ENCODE results near the gene C17orf75. TPM values are rescaled to one million over a fixed set of nuclear protein-coding genes. Genes with fewer than 3 reads are reported as not detected.
"Not testable (repeated sequence)": the region's sequence is repeated elsewhere in the genome, so short reads cannot be mapped to it uniquely, and the experiment has no call there.

Gene C17orf75, protein sequence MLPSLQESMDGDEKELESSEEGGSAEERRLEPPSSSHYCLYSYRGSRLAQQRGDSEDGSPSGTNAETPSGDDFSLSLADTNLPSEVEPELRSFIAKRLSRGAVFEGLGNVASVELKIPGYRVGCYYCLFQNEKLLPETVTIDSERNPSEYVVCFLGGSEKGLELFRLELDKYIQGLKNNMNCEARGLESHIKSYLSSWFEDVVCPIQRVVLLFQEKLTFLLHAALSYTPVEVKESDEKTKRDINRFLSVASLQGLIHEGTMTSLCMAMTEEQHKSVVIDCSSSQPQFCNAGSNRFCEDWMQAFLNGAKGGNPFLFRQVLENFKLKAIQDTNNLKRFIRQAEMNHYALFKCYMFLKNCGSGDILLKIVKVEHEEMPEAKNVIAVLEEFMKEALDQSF
- total RNA-seq (10 to 100 TPM; 25.6 to 28.0 TPM), polyA plus RNA-seq (10 to 100 TPM in 1 of 3 donors, 1 to 10 TPM in 2; 8.4 to 12.3 (median 9.8) TPM), total RNA-seq (11.3 to 35.5 (median 22.5) reads per million in 6 experiments)

DNA sequence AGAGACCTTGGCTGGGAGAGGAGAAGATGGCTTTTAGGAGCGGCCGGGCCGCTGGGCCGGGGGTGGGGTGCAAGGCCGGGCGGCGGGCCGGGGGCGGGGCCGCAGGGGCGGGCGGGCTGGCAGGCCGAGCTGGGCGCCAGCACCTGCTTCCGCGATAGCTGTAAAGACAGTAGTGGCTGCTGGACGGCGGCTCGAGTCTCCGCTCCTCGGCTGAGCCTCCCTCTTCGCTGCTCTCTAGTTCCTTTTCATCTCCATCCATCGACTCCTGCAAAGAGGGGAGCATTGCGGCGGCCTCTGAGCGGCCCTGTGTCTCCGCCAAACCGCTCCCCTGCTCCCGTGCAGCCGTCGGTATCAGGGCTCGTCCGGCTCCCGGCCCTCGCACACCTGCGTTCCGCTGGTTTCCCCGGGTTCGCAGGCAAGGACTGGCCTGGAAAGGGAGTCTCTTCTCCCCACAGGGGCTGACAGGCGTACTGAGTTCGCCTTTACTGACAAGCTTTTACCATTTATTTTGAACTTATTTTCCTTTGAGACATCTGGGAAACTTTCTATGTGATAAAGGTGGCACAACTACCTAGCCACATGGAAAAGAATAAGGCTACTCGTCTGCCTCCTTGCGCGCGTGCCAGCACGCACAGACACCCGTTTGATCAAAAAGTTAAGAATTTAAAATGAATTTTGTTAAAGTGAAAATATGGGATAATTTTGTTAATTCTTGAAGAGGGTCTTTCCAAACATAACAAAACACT is at the start of gene C17orf75:
Gene C17orf75 (minus strand): TSS at position 317 of the 746 bp plus-strand sequence. CDS start 34 bp downstream, at position 283.
- peak within 1 kb of the TSS; percentile 89 to 98 (median 96) for H3K27ac Mint-ChIP-seq
- H3K4me1 Mint-ChIP-seq: peaks cover 12 to 27% (median 20%) of the 10 kb centered on the region in 4 donors
- peaks cover 0 to 27% (median 3%) of the 10 kb centered on the region in 3 donors for H3K36me3 Mint-ChIP-seq
- POLR2A ChIA-PET: interaction anchor here (0.8 to 2.2 kb wide), 5 partner anchors 8 to 441 kb away, joined by 3 to 28 read pairs (median 4); partner anchors contain the start of genes PSMD11, UTP6 and ZNF207
- DNase-seq (peak; percentile 52 to 80 (median 76)), ATAC-seq (peak; percentile 87 to 93)
- H3K4me3 Mint-ChIP-seq: peak within 1 kb of the TSS; percentile 88 to 98 (median 96)
- H3K27me3 Mint-ChIP-seq: no peaks in the 10 kb centered on the region
- H3K9me3 Mint-ChIP-seq: no peaks in the 10 kb centered on the region

- H3K9me3 Mint-ChIP-seq: no peaks in the 10 kb centered on the region
- peak overlapping the region in 1 of 10 donors; percentile 14 for H3K4me3 Mint-ChIP-seq
- POLR2A ChIA-PET: no interaction called here
- H3K27ac Mint-ChIP-seq: peak overlapping the region in 2 of 10 donors; percentile 33 to 34
- no peak for DNase-seq
- ATAC-seq: no peak
- no peaks in the 10 kb centered on the region for H3K27me3 Mint-ChIP-seq
- peaks cover 0 to 3% (median 0%) of the 10 kb centered on the region in 3 donors for H3K36me3 Mint-ChIP-seq
- H3K4me1 Mint-ChIP-seq: peaks cover 0 to 9% (median 5%) of the 10 kb centered on the region in 4 donors
Observed at GRCh38 chr17:32388613-32389459, 46.9 kb upstream of the C17orf75 start.

DNA sequence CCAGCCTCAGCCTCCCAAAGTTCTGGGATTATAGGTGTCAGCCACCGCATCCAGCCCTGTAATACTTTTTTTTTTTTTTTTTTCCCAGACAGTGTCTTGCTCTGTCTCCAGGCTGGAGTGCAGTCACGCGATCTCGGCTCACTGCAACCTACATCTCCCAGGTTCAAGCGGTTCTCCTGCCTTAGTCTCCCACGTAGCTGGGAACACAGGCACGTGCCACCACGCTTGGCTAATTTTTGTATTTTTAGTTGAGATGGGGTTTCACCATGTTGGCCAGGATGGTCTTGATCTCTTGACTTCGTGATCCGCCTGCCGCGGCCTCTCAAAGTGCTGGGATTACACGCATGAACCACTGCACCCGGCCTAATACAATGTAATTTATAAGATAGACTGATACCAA is 46.2 kb upstream of the C17orf75 start:
- H3K27me3 Mint-ChIP-seq, POLR2A ChIA-PET, DNase-seq, H3K27ac Mint-ChIP-seq, H3K4me1 Mint-ChIP-seq, H3K36me3 Mint-ChIP-seq, H3K9me3 Mint-ChIP-seq, ATAC-seq, H3K4me3 Mint-ChIP-seq: not testable (repeated sequence)

- ATAC-seq (no peak), DNase-seq (no peak)
- Mint-ChIP-seq H3K4me3 (no peak overlapping the region), H3K36me3 (peaks cover 0 to 16% (median 4%) of the 10 kb centered on the region in 3 donors), H3K9me3 (peaks cover 0 to 9% (median 0%) of the 10 kb centered on the region in 9 donors), H3K27ac (peak overlapping the region in 4 of 10 donors; percentile 11 to 73 (median 20)), H3K27me3 (no peaks in the 10 kb centered on the region), H3K4me1 (peaks cover 0 to 8% (median 5%) of the 10 kb centered on the region in 4 donors)
- POLR2A ChIA-PET: no interaction called here
Observed at GRCh38 chr17:32386844-32387243, 44.9 kb upstream of the C17orf75 start.

GRCh38 chr17:32385971-32386370 is 44.0 kb upstream of the C17orf75 start:
- no peak for ATAC-seq
- no peak overlapping the region for H3K4me3 Mint-ChIP-seq
- POLR2A ChIA-PET: no interaction called here
- peaks cover 0 to 8% (median 5%) of the 10 kb centered on the region in 4 donors for H3K4me1 Mint-ChIP-seq
- peak overlapping the region in 2 of 10 donors; percentile 15 for H3K27ac Mint-ChIP-seq
- H3K27me3 Mint-ChIP-seq: no peaks in the 10 kb centered on the region
- H3K9me3 Mint-ChIP-seq: peaks cover 0 to 9% (median 0%) of the 10 kb centered on the region in 9 donors
- peaks cover 0 to 24% (median 6%) of the 10 kb centered on the region in 3 donors for H3K36me3 Mint-ChIP-seq
- DNase-seq: no peak

DNA sequence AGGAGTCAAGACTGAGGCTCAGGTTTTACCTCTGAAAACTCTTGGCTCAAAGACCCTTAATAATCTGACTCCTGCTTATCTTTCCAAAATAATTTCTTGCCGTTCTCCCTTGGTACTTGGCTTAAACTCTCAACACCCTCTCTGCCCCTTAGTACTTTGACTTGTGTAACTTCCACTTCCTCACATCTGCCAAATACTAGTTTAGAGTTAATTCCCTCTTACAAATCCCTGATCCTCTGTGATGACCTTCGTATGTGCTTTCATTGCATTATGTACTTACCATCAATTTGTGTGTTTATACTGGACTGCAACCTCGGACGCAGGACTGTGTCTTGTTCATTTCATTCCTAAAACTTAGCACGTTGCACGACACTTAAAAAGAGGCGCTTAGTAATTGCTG is 43.1 kb upstream of the C17orf75 start:
- Mint-ChIP-seq H3K4me1 (peaks cover 0 to 8% (median 5%) of the 10 kb centered on the region in 4 donors), H3K9me3 (peaks cover 0 to 9% (median 0%) of the 10 kb centered on the region in 9 donors), H3K4me3 (no peak overlapping the region), H3K27ac (peak overlapping the region in 4 of 10 donors; percentile 13 to 82 (median 48)), H3K27me3 (no peaks in the 10 kb centered on the region), H3K36me3 (peaks cover 0 to 33% (median 6%) of the 10 kb centered on the region in 3 donors)
- ATAC-seq (no peak), DNase-seq (no peak)
- POLR2A ChIA-PET: no interaction called here

DNA sequence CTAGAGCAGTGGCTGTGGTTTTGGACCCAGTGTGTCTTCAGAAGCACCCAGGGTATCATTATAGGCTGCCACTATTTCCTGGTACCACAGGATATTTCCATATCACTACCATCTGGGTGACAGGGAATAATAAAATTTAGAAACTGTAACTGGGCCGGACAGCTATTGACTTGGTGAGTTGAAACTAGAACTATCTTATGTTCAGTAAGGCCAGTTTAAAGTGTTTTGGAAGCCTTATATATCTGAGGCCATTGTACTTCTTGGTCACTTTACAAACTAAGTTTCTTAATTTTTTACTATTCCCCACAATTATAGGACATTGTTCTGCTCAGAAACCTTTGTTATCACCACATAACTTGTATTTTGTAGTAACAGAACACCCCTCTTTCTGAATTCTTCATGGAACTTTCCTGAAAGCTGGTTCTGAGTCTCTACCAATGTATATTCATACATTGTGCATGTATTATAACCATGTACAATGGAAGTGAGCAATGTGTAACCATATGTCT is 42.0 kb upstream of the C17orf75 start:
- Mint-ChIP-seq H3K4me3 (no peak overlapping the region), H3K36me3 (peaks cover 0 to 39% (median 8%) of the 10 kb centered on the region in 3 donors), H3K4me1 (peaks cover 0 to 6% (median 5%) of the 10 kb centered on the region in 4 donors), H3K9me3 (peaks cover 0 to 9% (median 0%) of the 10 kb centered on the region in 9 donors), H3K27ac (peak overlapping the region in 4 of 10 donors; percentile 6 to 72 (median 8)), H3K27me3 (no peaks in the 10 kb centered on the region)
- POLR2A ChIA-PET: no interaction called here
- DNase-seq: no peak
- peak in 1 of 2 donors; percentile 6 for ATAC-seq

- POLR2A ChIA-PET: no interaction called here
- DNase-seq (no peak), ATAC-seq (no peak)
- H3K9me3 Mint-ChIP-seq: peaks cover 0 to 9% (median 0%) of the 10 kb centered on the region in 9 donors
- H3K4me1 Mint-ChIP-seq: peaks cover 0 to 6% (median 5%) of the 10 kb centered on the region in 4 donors
- peak overlapping the region in 5 of 10 donors; percentile 7 to 82 (median 37) for H3K27ac Mint-ChIP-seq
- no peak overlapping the region for H3K4me3 Mint-ChIP-seq
- peaks cover 0 to 51% (median 13%) of the 10 kb centered on the region in 3 donors for H3K36me3 Mint-ChIP-seq
- no peaks in the 10 kb centered on the region for H3K27me3 Mint-ChIP-seq
Observed at GRCh38 chr17:32382526-32383223, 40.7 kb upstream of the C17orf75 start.

DNA sequence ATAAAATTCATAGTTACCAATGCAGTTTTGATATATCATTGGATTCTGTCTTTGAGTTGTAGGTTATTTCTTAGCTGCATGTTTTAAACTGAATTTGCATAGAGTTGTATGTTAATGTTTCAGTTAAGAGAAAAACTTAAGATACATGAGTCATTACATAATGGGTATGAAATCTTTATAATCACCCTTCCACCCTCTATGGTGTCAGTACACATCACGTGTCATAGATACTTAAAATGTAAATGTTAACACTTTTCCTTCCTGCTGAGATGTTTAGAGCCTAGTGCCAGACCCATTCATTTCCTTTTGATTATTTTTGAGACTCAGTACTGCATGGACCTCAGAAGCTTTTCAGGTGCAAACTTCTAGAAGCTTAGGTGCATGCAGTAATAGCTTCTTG is 28.5 kb upstream of the C17orf75 start:
- ATAC-seq: no peak
- H3K27ac Mint-ChIP-seq: peak overlapping the region in 1 of 10 donors; percentile 12
- peaks cover 6 to 33% (median 20%) of the 10 kb centered on the region in 4 donors for H3K4me1 Mint-ChIP-seq
- no peak for DNase-seq
- H3K27me3 Mint-ChIP-seq: no peaks in the 10 kb centered on the region
- H3K36me3 Mint-ChIP-seq: peaks cover 0 to 95% (median 7%) of the 10 kb centered on the region in 3 donors
- no peak overlapping the region for H3K4me3 Mint-ChIP-seq
- no peaks in the 10 kb centered on the region for H3K9me3 Mint-ChIP-seq
- POLR2A ChIA-PET: interaction anchor here (0.6 to 1.0 kb wide), 3 partner anchors 20 to 65 kb away, joined by 3 read pairs; partner anchors contain the start of gene C17orf75

DNA sequence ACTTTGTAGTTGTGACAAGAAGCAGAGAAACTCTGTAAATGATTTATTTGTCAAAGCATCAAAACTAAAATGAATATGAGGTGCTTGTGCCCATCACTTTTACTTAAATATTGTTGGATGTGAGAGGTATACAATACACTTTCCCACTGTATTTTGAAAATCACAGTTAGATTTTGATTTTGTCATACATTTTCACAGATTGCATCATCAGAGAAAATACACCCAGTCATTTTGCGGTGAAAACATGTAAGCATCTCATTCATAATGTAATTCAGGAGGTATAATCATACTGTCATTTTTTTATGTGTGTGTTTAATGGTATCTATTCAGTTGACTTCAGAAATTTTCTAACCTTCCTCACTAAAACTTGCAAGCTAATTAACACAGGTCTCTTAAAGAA is 19.3 kb upstream of the C17orf75 start:
- POLR2A ChIA-PET: no interaction called here
- no peak for ATAC-seq
- H3K27ac Mint-ChIP-seq: no peak overlapping the region
- H3K27me3 Mint-ChIP-seq: no peaks in the 10 kb centered on the region
- no peak overlapping the region for H3K4me3 Mint-ChIP-seq
- H3K9me3 Mint-ChIP-seq: no peaks in the 10 kb centered on the region
- H3K4me1 Mint-ChIP-seq: peaks cover 9 to 62% (median 42%) of the 10 kb centered on the region in 4 donors
- DNase-seq: no peak
- H3K36me3 Mint-ChIP-seq: peaks cover 0 to 93% (median 35%) of the 10 kb centered on the region in 3 donors

DNA sequence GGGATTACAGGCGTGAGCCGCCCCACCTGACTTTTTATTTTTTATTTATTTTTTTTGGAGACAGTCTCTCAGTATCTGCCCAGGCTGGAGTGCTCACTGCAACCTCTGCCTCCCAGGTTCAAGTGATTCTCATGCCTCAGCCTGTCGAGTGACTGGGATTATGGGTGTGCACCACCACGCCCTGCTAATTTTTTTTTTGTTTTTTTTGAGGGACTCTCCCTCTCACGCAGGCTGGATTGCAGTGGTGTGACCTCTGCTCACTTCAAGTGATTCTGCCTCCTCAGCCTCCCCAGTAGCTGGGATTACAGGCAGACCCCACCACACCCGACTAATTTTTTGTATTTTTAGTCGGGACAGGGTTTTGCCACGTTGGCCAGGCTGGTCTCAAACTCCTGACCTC is 15.6 kb upstream of the C17orf75 start:
- peaks cover 0 to 91% (median 35%) of the 10 kb centered on the region in 3 donors for H3K36me3 Mint-ChIP-seq
- H3K9me3 Mint-ChIP-seq: no peaks in the 10 kb centered on the region
- no peak overlapping the region for H3K27ac Mint-ChIP-seq
- POLR2A ChIA-PET: interaction anchor here (0.7 kb wide), 1 partner anchor 56 kb away, joined by 4 read pairs; no protein-coding TSS in a partner anchor
- no peaks in the 10 kb centered on the region for H3K27me3 Mint-ChIP-seq
- H3K4me3 Mint-ChIP-seq: no peak overlapping the region
- DNase-seq (no peak), ATAC-seq (no peak)
- peaks cover 22 to 73% (median 60%) of the 10 kb centered on the region in 4 donors for H3K4me1 Mint-ChIP-seq

Data from naive thymus-derived CD8-positive, alpha-beta T cell (primary cell).